ENCODE measurements around the gene UBE2O.

Gene UBE2O

DNA sequence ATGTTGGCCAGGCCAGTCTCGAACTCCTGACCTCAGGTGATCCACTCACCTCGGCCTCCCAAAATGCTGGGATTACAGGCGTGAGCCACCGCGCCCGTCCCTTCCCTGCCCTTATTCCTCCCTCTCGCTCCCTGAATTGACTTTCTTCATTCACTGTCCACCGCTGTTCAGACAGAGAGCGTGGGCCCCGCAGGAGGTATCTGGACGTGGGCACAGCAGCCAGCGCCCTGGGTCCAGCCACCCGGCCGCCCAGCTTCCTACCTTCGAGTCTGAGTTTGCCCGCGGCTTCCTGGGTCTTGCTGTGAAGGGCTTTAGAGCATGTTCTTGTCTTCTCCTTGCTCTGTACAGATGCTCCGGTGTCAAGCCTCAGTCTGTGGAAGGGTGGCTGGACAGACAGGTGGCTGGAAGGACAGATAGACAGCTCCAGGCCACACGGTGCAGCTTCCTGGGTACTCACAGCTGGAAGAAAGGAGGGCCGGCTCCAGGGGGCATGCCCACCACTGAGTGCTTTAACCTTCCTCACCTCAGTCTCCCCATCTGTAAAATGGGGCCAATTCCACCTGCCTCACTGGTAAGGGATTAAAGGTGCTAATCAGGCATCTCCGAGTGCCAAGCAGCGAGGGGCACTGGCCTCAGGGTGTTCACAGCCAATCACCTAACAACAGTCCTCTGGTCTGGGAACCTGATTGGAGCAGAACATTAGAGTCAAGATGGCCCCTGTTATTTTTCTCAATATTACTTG, 34.7 kb upstream of the UBE2O start (continued):
- TF ChIP-seq, protein P1, sequence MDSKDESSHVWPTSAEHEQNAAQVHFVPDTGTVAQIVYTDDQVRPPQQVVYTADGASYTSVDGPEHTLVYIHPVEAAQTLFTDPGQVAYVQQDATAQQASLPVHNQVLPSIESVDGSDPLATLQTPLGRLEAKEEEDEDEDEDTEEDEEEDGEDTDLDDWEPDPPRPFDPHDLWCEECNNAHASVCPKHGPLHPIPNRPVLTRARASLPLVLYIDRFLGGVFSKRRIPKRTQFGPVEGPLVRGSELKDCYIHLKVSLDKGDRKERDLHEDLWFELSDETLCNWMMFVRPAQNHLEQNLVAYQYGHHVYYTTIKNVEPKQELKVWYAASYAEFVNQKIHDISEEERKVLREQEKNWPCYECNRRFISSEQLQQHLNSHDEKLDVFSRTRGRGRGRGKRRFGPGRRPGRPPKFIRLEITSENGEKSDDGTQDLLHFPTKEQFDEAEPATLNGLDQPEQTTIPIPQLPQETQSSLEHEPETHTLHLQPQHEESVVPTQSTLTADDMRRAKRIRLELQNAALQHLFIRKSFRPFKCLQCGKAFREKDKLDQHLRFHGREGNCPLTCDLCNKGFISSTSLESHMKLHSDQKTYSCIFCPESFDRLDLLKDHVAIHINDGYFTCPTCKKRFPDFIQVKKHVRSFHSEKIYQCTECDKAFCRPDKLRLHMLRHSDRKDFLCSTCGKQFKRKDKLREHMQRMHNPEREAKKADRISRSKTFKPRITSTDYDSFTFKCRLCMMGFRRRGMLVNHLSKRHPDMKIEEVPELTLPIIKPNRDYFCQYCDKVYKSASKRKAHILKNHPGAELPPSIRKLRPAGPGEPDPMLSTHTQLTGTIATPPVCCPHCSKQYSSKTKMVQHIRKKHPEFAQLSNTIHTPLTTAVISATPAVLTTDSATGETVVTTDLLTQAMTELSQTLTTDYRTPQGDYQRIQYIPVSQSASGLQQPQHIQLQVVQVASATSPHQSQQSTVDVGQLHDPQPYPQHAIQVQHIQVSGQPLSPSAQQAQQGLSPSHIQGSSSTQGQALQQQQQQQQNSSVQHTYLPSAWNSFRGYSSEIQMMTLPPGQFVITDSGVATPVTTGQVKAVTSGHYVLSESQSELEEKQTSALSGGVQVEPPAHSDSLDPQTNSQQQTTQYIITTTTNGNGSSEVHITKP (tag by site-specific recombination; IDR thresholded peaks at IDR 0.05) = no peak
- TF ChIP-seq, protein P2, sequence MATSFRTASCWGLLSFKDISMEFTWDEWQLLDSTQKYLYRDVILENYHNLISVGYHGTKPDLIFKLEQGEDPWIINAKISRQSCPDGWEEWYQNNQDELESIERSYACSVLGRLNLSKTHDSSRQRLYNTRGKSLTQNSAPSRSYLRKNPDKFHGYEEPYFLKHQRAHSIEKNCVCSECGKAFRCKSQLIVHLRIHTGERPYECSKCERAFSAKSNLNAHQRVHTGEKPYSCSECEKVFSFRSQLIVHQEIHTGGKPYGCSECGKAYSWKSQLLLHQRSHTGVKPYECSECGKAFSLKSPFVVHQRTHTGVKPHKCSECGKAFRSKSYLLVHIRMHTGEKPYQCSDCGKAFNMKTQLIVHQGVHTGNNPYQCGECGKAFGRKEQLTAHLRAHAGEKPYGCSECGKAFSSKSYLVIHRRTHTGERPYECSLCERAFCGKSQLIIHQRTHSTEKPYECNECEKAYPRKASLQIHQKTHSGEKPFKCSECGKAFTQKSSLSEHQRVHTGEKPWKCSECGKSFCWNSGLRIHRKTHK (tag by site-specific recombination; IDR thresholded peaks at IDR 0.05) = no peak
- TF ChIP-seq, protein P3, sequence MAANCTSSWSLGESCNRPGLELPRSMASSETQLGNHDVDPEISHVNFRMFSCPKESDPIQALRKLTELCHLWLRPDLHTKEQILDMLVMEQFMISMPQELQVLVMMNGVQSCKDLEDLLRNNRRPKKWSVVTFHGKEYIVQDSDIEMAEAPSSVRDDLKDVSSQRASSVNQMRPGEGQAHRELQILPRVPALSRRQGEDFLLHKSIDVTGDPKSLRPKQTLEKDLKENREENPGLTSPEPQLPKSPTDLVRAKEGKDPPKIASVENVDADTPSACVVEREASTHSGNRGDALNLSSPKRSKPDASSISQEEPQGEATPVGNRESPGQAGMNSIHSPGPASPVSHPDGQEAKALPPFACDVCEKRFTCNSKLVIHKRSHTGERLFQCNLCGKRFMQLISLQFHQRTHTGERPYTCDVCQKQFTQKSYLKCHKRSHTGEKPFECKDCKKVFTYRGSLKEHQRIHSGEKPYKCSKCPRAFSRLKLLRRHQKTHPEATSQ (tag by site-specific recombination; IDR thresholded peaks at IDR 0.05) = no peak
- no peak for TF ChIP-seq ZNF133 (tag by site-specific recombination; IDR thresholded peaks at IDR 0.05)

DNA sequence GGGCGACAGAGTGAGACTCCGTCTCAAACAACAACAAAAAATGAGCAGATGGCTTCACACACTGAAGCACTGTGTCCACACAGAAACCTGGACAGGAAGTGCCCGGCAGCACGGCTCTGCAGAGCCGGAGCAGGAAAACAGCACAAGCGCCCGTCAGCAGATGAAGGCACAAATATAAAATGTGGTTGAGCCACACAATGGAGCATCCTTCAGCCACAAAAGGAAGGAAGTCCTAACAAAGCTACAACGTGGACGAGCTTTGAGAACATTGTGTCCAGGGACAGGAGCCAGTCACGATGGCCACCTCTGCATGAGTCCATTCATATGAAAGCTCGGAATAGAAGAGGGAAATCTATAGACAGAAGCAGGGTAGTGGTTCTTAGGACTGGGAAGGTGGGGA, 32.6 kb upstream of the UBE2O start:
- no peaks in the 10 kb centered on the region for H3K9me3 ChIP-seq (ENCODE audit: control insufficient read depth, insufficient read depth, low read depth, low read length)
- TF ChIP-seq ZNF174 (tag by site-specific recombination; IDR thresholded peaks at IDR 0.05) (no peak), YY2 (tag by site-specific recombination; IDR thresholded peaks at IDR 0.05) (no peak), ZNF600 (tag by site-specific recombination; IDR thresholded peaks at IDR 0.05) (peak; percentile 65; the same call in 1 of the 2 replicates), ZNF76 (tag by site-specific recombination; IDR thresholded peaks at IDR 0.05; ENCODE audit: borderline replicate concordance, low read depth) (no peak), ZNF114 (tag by site-specific recombination; IDR thresholded peaks at IDR 0.05) (no peak), ZNF335 (tag by site-specific recombination; conservative IDR thresholded peaks at IDR 0.05) (no peak), ZNF37A (tag by site-specific recombination; IDR thresholded peaks at IDR 0.05) (no peak), WT1 (tag by site-specific recombination; IDR thresholded peaks at IDR 0.05) (no peak), ZNF366 (tag by site-specific recombination; conservative IDR thresholded peaks at IDR 0.05) (0 out of 2 replicates have a peak, but pooled peaks have one; percentile 4), ZNF623 (tag by site-specific recombination; IDR thresholded peaks at IDR 0.05) (no peak), KLF1 (tag by site-specific recombination; IDR thresholded peaks at IDR 0.05) (no peak), ZNF140 (tag by site-specific recombination; IDR thresholded peaks at IDR 0.05) (no peak), ZNF544 (tag by site-specific recombination; IDR thresholded peaks at IDR 0.05) (no peak), ZNF2 (tag by site-specific recombination; IDR thresholded peaks at IDR 0.05) (no peak), SP7 (tag by site-specific recombination; IDR thresholded peaks at IDR 0.05) (no peak), ZNF292 (tag by site-specific recombination; IDR thresholded peaks at IDR 0.05; ENCODE audit: borderline replicate concordance, low read depth) (no peak), SP2 (tag by site-specific recombination; IDR thresholded peaks at IDR 0.05) (0 out of 2 replicates have a peak, but pooled peaks have one; percentile 11), ZNF560 (tag by site-specific recombination; IDR thresholded peaks at IDR 0.05; ENCODE audit: borderline replicate concordance) (no peak), ZNF248 (tag by site-specific recombination; IDR thresholded peaks at IDR 0.05) (no peak), HOXC10 (CRISPR knock-in tag; IDR thresholded peaks at IDR 0.05) (no peak), ZNF146 (tag by site-specific recombination; IDR thresholded peaks at IDR 0.05) (no peak)
- TF ChIP-seq, protein P4, sequence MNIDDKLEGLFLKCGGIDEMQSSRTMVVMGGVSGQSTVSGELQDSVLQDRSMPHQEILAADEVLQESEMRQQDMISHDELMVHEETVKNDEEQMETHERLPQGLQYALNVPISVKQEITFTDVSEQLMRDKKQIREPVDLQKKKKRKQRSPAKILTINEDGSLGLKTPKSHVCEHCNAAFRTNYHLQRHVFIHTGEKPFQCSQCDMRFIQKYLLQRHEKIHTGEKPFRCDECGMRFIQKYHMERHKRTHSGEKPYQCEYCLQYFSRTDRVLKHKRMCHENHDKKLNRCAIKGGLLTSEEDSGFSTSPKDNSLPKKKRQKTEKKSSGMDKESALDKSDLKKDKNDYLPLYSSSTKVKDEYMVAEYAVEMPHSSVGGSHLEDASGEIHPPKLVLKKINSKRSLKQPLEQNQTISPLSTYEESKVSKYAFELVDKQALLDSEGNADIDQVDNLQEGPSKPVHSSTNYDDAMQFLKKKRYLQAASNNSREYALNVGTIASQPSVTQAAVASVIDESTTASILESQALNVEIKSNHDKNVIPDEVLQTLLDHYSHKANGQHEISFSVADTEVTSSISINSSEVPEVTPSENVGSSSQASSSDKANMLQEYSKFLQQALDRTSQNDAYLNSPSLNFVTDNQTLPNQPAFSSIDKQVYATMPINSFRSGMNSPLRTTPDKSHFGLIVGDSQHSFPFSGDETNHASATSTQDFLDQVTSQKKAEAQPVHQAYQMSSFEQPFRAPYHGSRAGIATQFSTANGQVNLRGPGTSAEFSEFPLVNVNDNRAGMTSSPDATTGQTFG (tag by site-specific recombination; IDR thresholded peaks at IDR 0.05; ENCODE audit: borderline replicate concordance) = no peak
- TF ChIP-seq, protein P5, sequence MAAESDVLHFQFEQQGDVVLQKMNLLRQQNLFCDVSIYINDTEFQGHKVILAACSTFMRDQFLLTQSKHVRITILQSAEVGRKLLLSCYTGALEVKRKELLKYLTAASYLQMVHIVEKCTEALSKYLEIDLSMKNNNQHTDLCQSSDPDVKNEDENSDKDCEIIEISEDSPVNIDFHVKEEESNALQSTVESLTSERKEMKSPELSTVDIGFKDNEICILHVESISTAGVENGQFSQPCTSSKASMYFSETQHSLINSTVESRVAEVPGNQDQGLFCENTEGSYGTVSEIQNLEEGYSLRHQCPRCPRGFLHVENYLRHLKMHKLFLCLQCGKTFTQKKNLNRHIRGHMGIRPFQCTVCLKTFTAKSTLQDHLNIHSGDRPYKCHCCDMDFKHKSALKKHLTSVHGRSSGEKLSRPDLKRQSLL (tag by site-specific recombination; IDR thresholded peaks at IDR 0.05) = 0 out of 2 replicates have a peak, but pooled peaks have one; percentile 47

More for the DNA sequence above, 32.6 kb upstream of the UBE2O start:
- no peaks in the 10 kb centered on the region for H3K36me3 ChIP-seq (ENCODE audit: control insufficient read depth in 2 of 2, insufficient read depth in 1 of 2, low read length in 2 of 2)
- no peak overlapping the region for H3K27ac ChIP-seq (ENCODE audit: extremely low read depth, low read depth, low read length)
- H3K4me3 ChIP-seq (ENCODE audit: low read depth, low read length) = no peak overlapping the region
- CTCF ChIA-PET = interaction anchor here (0.6 to 1.1 kb wide), 3 partner anchors 18 to 304 kb away, joined by 3 read pairs; partner anchors contain the start of gene AANAT
- no peaks in the 10 kb centered on the region for H3K4me1 ChIP-seq (ENCODE audit: control insufficient read depth, insufficient read depth, low read length)
- POLR2A ChIA-PET = interaction anchor here (0.6 to 1.0 kb wide), 2 partner anchors 8 to 1280 kb away, joined by 3 to 4 read pairs; partner anchors contain the start of gene NUP85
